Neural crest cell (in vitro differentiated cells): ENCODE results near the gene NMNAT3. TPM values are rescaled to one million over a fixed set of nuclear protein-coding genes. Genes with fewer than 3 reads are reported as not detected.

ENCODE experiments used
- DNase-seq: peaks from one replicate; pipeline ENCODE4 v3.0.0; 2021; ENCODE audit warnings: low read depth, mixed read lengths, low spot score
- H3K27ac Mint-ChIP-seq: one replicate; pipeline ENCODE4 v1.8.0; 2021; ENCODE audit warnings: mild to moderate bottlenecking, mixed read lengths; ENCODE audit not compliant: unreplicated experiment
- H3K27me3 Mint-ChIP-seq: 2 replicates; pipeline ENCODE4 v1.8.0; 2021; ENCODE audit warnings: low read depth, mild to moderate bottlenecking, mixed read lengths
- H3K36me3 Mint-ChIP-seq: 2 replicates; pipeline ENCODE4 v1.8.0; 2021; ENCODE audit warnings: low read depth, mild to moderate bottlenecking, mixed read lengths
- H3K4me1 Mint-ChIP-seq: 2 replicates; pipeline ENCODE4 v1.8.0; 2021; ENCODE audit warnings: mixed read lengths
- H3K4me3 Mint-ChIP-seq: one replicate; pipeline ENCODE4 v1.8.0; 2021; ENCODE audit warnings: mild to moderate bottlenecking, mixed read lengths
- H3K9me3 Mint-ChIP-seq: 2 replicates; pipeline ENCODE4 v1.8.0; 2021; ENCODE audit warnings: mixed read lengths
- CTCF ChIP-seq: fragments of 200-600 bp; sonication (generic); conservative IDR thresholded peaks from 2 replicates; pipeline ENCODE4 v1.5.0; 2021; ENCODE audit warnings: antibody characterized with exemption, mild to moderate bottlenecking
- total RNA-seq: library from RNA; stranded (reverse); gene quantifications from 2 replicates; pipeline ENCODE4 v1.2.1, GENCODE V29; 2021

NMNAT3 gene
- total RNA-seq, 1 donor from 2014 or later, result 2.5 TPM

GRCh38 chr3:139629033-139629432 is 48.7 kb downstream of the NMNAT3 start:
- no peaks in the 10 kb centered on the region for H3K27me3 Mint-ChIP-seq
- no peaks in the 10 kb centered on the region for H3K9me3 Mint-ChIP-seq
- H3K36me3 Mint-ChIP-seq, result no peaks in the 10 kb centered on the region
- H3K27ac Mint-ChIP-seq, result no peak overlapping the region
- no peak overlapping the region for H3K4me3 Mint-ChIP-seq
- TF ChIP-seq CTCF, result peak; percentile 46
- DNase-seq, result no peak
- no peaks in the 10 kb centered on the region for H3K4me1 Mint-ChIP-seq

GRCh38 chr3:139627759-139628158 is 50.0 kb downstream of the NMNAT3 start:
- Mint-ChIP-seq H3K4me3 (no peak overlapping the region), H3K4me1 (no peaks in the 10 kb centered on the region), H3K9me3 (no peaks in the 10 kb centered on the region), H3K27ac (no peak overlapping the region), H3K27me3 (no peaks in the 10 kb centered on the region), H3K36me3 (no peaks in the 10 kb centered on the region)
- no peak for TF ChIP-seq CTCF
- DNase-seq, result no peak

GRCh38 chr3:139620438-139620837 is 57.3 kb downstream of the NMNAT3 start:
- Mint-ChIP-seq H3K4me3 (no peak overlapping the region), H3K4me1 (no peaks in the 10 kb centered on the region), H3K36me3 (no peaks in the 10 kb centered on the region), H3K27me3 (no peaks in the 10 kb centered on the region), H3K27ac (no peak overlapping the region), H3K9me3 (no peaks in the 10 kb centered on the region)
- TF ChIP-seq CTCF, result no peak
- no peak for DNase-seq

GRCh38 chr3:139619484-139619883 is 58.3 kb downstream of the NMNAT3 start:
- no peak for TF ChIP-seq CTCF
- Mint-ChIP-seq H3K27ac (no peak overlapping the region), H3K4me1 (no peaks in the 10 kb centered on the region), H3K9me3 (no peaks in the 10 kb centered on the region), H3K27me3 (no peaks in the 10 kb centered on the region), H3K4me3 (no peak overlapping the region), H3K36me3 (no peaks in the 10 kb centered on the region)
- no peak for DNase-seq

- no peak overlapping the region for H3K27ac Mint-ChIP-seq
- no peak for DNase-seq
- no peaks in the 10 kb centered on the region for H3K27me3 Mint-ChIP-seq
- H3K9me3 Mint-ChIP-seq, result no peaks in the 10 kb centered on the region
- no peaks in the 10 kb centered on the region for H3K36me3 Mint-ChIP-seq
- no peaks in the 10 kb centered on the region for H3K4me1 Mint-ChIP-seq
- TF ChIP-seq CTCF, result no peak
- H3K4me3 Mint-ChIP-seq, result no peak overlapping the region
Observed at GRCh38 chr3:139617672-139618268, 60.0 kb downstream of the NMNAT3 start.
